DOHH2 (cell line): Measurements from ENCODE around the gene MMP2.

ENCODE experiments used
- H3F3A ChIP-seq: fragments of 200-600 bp; sonication (generic), shearing (Covaris generic); 2 replicates; pipeline ENCODE4 v1.6.0; 2016; ENCODE audit warnings: antibody characterized with exemption, mild to moderate bottlenecking; ENCODE audit not compliant: control insufficient read depth, insufficient read depth
- H3K27ac ChIP-seq: fragments of 200-600 bp; sonication (generic); 2 replicates; pipeline ENCODE4 v1.5.1; 2014; ENCODE audit warnings: low read depth, mild to moderate bottlenecking, low read length, moderate library complexity
- H3K27me3 ChIP-seq: fragments of 200-600 bp; sonication (generic); 2 replicates; pipeline ENCODE4 v1.6.1; 2014; ENCODE audit warnings: mild to moderate bottlenecking, low read length, mixed read lengths; ENCODE audit not compliant: control insufficient read depth
- H3K36me3 ChIP-seq: fragments of 200-600 bp; sonication (generic); 2 replicates; pipeline ENCODE4 v1.6.1; 2014; ENCODE audit warnings: mild to moderate bottlenecking, low read length, moderate library complexity, mixed read lengths; ENCODE audit not compliant: control insufficient read depth
- H3K4me1 ChIP-seq: fragments of 200-600 bp; sonication (generic); 2 replicates; pipeline ENCODE4 v1.6.1; 2014; ENCODE audit warnings: mild to moderate bottlenecking, low read length, mixed read lengths; ENCODE audit not compliant: control insufficient read depth
- H3K4me2 ChIP-seq: fragments of 200-600 bp; sonication (generic); 2 replicates; pipeline ENCODE4 v1.6.0; 2014; ENCODE audit warnings: mild to moderate bottlenecking, low read length, moderate library complexity
- H3K4me3 ChIP-seq: fragments of 200-600 bp; sonication (generic); 2 replicates; pipeline ENCODE4 v1.5.1; 2014; ENCODE audit warnings: mild to moderate bottlenecking, low read length, mixed read lengths
- H3K79me2 ChIP-seq: fragments of 200-600 bp; sonication (generic); 2 replicates; pipeline ENCODE4 v1.6.1; 2014; ENCODE audit warnings: mild to moderate bottlenecking, low read length, mixed read lengths; ENCODE audit not compliant: control insufficient read depth
- H3K9me2 ChIP-seq: fragments of 200-600 bp; sonication (generic); replicated peaks from 2 replicates; pipeline ENCODE4 v1.6.1; 2014; ENCODE audit warnings: mild to moderate bottlenecking, low read length, mixed read lengths; ENCODE audit not compliant: control insufficient read depth
- H3K9me3 ChIP-seq: fragments of 200-600 bp; sonication (generic); 2 replicates; pipeline ENCODE4 v1.6.1; 2014; ENCODE audit warnings: antibody characterized with exemption, low read length, mixed read lengths; ENCODE audit not compliant: control insufficient read depth, insufficient read depth
- H4K20me1 ChIP-seq: fragments of 200-600 bp; sonication (generic); 2 replicates; pipeline ENCODE4 v1.6.0; 2014; ENCODE audit warnings: low read depth, mild to moderate bottlenecking, antibody characterized with exemption, low read length, moderate library complexity; ENCODE audit not compliant: control insufficient read depth, insufficient read depth
- EZH2phosphoT487 ChIP-seq: fragments of 200-600 bp; sonication (generic); IDR thresholded peaks from 2 replicates; pipeline ENCODE4 v1.6.1; 2017; ENCODE audit warnings: borderline replicate concordance, mild to moderate bottlenecking, antibody characterized with exemption, low read length, moderate library complexity, mixed read lengths
- TF ChIP-seq, protein P1 (sequence below): fragments of 200-600 bp; sonication (generic); IDR thresholded peaks from one replicate; pipeline ENCODE4 v1.5.1; 2014; ENCODE audit warnings: antibody characterized with exemption, mild to moderate bottlenecking, low read depth, low read length; ENCODE audit not compliant: poor library complexity, severe bottlenecking

Gene MMP2

DNA sequence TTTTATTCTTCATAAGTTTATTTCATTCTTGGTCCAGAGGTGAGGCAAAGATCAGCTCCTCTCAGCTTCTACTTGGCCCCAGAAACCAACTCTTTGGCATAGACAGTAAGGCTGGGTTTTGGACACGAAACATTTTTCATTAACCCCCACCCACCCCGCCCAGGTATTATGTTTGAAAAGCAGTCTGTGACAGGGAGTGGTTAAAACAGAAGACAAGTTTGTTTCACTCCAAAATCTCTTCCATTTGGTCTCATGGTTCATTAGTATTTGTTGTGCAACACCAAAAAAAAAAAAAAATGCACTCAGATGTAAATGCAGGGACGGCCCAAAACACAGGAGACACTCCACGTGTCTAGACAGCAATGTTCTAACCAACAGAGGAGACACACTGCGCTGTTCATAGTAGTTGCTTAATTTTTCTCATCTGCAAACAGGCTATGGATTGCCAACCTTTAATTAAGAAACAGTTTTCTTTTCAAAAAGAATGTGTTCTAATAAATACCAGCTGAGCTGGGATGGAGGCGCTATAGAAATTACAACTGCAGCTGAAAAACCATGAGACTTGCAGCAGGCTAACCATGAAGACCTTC, 39.8 kb upstream of the MMP2 start:
- Histone ChIP-seq H3F3A (no peaks in the 10 kb centered on the region), H3K36me3 (no peaks in the 10 kb centered on the region), H3K9me2 (no peaks in the 10 kb centered on the region), H3K27ac (no peak overlapping the region), H3K79me2 (no peaks in the 10 kb centered on the region), H3K4me3 (no peak overlapping the region), H3K27me3 (no peaks in the 10 kb centered on the region), H3K4me2 (no peak overlapping the region), H3K4me1 (no peaks in the 10 kb centered on the region), H4K20me1 (no peaks in the 10 kb centered on the region), H3K9me3 (no peaks in the 10 kb centered on the region)
- no peak for TF ChIP-seq EZH2phosphoT487
- TF ChIP-seq, protein P1, sequence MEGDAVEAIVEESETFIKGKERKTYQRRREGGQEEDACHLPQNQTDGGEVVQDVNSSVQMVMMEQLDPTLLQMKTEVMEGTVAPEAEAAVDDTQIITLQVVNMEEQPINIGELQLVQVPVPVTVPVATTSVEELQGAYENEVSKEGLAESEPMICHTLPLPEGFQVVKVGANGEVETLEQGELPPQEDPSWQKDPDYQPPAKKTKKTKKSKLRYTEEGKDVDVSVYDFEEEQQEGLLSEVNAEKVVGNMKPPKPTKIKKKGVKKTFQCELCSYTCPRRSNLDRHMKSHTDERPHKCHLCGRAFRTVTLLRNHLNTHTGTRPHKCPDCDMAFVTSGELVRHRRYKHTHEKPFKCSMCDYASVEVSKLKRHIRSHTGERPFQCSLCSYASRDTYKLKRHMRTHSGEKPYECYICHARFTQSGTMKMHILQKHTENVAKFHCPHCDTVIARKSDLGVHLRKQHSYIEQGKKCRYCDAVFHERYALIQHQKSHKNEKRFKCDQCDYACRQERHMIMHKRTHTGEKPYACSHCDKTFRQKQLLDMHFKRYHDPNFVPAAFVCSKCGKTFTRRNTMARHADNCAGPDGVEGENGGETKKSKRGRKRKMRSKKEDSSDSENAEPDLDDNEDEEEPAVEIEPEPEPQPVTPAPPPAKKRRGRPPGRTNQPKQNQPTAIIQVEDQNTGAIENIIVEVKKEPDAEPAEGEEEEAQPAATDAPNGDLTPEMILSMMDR: no peak

- H3K4me2 ChIP-seq: no peak overlapping the region
- no peak for TF ChIP-seq EZH2phosphoT487
- TF ChIP-seq, protein P1: no peak
- H3K4me1 ChIP-seq: no peaks in the 10 kb centered on the region
- no peak overlapping the region for H3K27ac ChIP-seq
- H3K36me3 ChIP-seq: no peaks in the 10 kb centered on the region
- H3F3A ChIP-seq: no peaks in the 10 kb centered on the region
- no peaks in the 10 kb centered on the region for H3K79me2 ChIP-seq
- no peaks in the 10 kb centered on the region for H3K9me2 ChIP-seq
- no peaks in the 10 kb centered on the region for H3K27me3 ChIP-seq
- no peak overlapping the region for H3K4me3 ChIP-seq
- no peaks in the 10 kb centered on the region for H3K9me3 ChIP-seq
- H4K20me1 ChIP-seq: no peaks in the 10 kb centered on the region
These were observed 35.3 kb upstream of the MMP2 start for GRCh38 chr16:55443434-55444346.

DNA sequence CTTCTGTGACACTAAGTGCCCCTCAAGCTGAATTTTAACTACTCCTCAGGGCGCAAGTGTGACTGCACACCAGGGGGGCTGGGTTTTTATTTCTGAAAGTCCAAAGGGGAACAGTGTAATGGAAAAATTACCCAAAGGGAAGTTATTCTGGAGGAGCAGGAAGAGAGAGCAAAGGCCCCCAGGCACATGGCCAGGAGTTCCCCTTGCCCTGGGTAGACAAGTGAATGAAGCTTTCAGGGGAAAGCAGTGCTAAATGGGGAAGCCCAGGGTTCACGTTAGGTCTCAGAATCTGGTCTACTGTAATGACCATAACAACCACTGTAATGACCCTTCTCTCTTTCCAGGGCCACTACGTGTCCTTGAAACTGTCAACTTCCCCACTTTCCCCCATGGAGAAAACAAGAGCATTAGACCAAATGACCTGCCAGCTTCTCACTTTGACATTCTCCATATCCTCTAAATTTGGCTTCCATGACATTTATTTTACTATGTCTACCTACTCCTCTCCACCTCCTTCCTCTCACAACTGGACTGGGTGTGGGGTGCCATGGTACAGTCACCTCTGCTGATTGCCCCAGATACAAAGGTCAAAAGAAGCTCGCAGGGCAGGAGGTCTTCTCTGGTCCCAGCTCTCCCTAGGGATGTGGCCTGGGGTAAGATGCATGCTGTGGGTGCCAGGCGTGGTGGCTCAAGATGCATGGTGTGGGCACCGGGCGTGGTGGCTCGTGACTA, 34.1 kb upstream of the MMP2 start:
- Histone ChIP-seq H3K4me2 (no peak overlapping the region), H3F3A (no peaks in the 10 kb centered on the region), H3K9me2 (no peaks in the 10 kb centered on the region), H3K36me3 (no peaks in the 10 kb centered on the region), H3K4me3 (no peak overlapping the region), H3K4me1 (no peaks in the 10 kb centered on the region), H3K27ac (no peak overlapping the region), H4K20me1 (no peaks in the 10 kb centered on the region), H3K27me3 (no peaks in the 10 kb centered on the region), H3K9me3 (no peaks in the 10 kb centered on the region), H3K79me2 (no peaks in the 10 kb centered on the region)
- TF ChIP-seq, protein P1: no peak
- TF ChIP-seq EZH2phosphoT487: no peak
